Esophagus squamous epithelium (tissue), 5 donors: Measurements from ENCODE around the gene GRIN1. TPM values are rescaled to one million over a fixed set of nuclear protein-coding genes. Genes with fewer than 3 reads are reported as not detected.

Source experiments
- DNase-seq: peaks from one replicate; lab custom pipeline; 2025; lab: John Stamatoyannopoulos, UW
- H3K27ac ChIP-seq, 4 donors: fragments of 200-600 bp; sonication (generic); one replicate each; pipeline ENCODE4 v1.5.1; 2016 to 2019; ENCODE audit warnings: mild to moderate bottlenecking in 1 of 4
- H3K27me3 ChIP-seq, 4 donors: fragments of 200-600 bp; sonication (generic); 1 replicate in 3 of 4; 2 replicates in 1 of 4; pipeline versions ENCODE4 v1.5.1 to v1.6.0; 2017 to 2021; ENCODE audit warnings: antibody characterized with exemption in 1 of 4
- H3K36me3 ChIP-seq, 3 donors: fragments of 200-600 bp; sonication (generic); one replicate each; pipeline ENCODE4 v1.5.1; 2016 to 2019
- H3K4me1 ChIP-seq, 3 donors: fragments of 200-600 bp; sonication (generic); one replicate each; pipeline ENCODE4 v1.5.1; 2017 to 2019
- H3K4me3 ChIP-seq, 4 donors: fragments of 200-600 bp; sonication (generic); 1 replicate in 3 of 4; 2 replicates in 1 of 4; pipeline ENCODE4 v1.5.1; 2016 to 2019; ENCODE audit warnings: mild to moderate bottlenecking in 2 of 4, moderate library complexity in 1 of 4
- H3K9me3 ChIP-seq, 3 donors: fragments of 200-600 bp; sonication (generic); one replicate each; pipeline ENCODE4 v1.5.1; 2016 to 2019
- CTCF ChIP-seq, 6 experiments: fragments of 450-650 bp in 4 of 6; fragments of 200-600 bp in 2 of 6; sonication (generic) in 2 of 6; IDR thresholded peaks; one replicate each; pipeline ENCODE4 v1.5.1; 2016 to 2019; ENCODE audit warnings: antibody characterized with exemption in 6 of 6, mild to moderate bottlenecking in 4 of 6, moderate library complexity in 4 of 6
- POLR2A ChIP-seq, 4 donors: fragments of 450-650 bp; IDR thresholded peaks; one replicate each; pipeline ENCODE4 v1.6.1; 2017; ENCODE audit warnings: antibody characterized with exemption in 4 of 4, mild to moderate bottlenecking in 4 of 4, moderate library complexity in 3 of 4
- WGBS, 2 donors: methylation state at CpG; one replicate each; pipeline ENCODE4 v1.1.5; 2018; 5-methylcytosine and 5-hydroxymethylcytosine counted together
- intact Hi-C: fragments of 100-400 bp; cut with DNase I; formaldehyde crosslinking; loops from one replicate; pipeline ENCODE4 v1.15.0; 2022
- total RNA-seq, 4 donors: library from RNA; depleted of rRNA; stranded (reverse); fragments of >200 nt; gene quantifications; one replicate each; pipeline ENCODE4 v1.1.0, GENCODE V29; 2016
- donor health status: DM: yes; HTN: yes; CAD: no.

GRIN1 gene
- total RNA-seq, 4 donors from 2014 or later = 0.38 TPM; not detected in 3

DNA sequence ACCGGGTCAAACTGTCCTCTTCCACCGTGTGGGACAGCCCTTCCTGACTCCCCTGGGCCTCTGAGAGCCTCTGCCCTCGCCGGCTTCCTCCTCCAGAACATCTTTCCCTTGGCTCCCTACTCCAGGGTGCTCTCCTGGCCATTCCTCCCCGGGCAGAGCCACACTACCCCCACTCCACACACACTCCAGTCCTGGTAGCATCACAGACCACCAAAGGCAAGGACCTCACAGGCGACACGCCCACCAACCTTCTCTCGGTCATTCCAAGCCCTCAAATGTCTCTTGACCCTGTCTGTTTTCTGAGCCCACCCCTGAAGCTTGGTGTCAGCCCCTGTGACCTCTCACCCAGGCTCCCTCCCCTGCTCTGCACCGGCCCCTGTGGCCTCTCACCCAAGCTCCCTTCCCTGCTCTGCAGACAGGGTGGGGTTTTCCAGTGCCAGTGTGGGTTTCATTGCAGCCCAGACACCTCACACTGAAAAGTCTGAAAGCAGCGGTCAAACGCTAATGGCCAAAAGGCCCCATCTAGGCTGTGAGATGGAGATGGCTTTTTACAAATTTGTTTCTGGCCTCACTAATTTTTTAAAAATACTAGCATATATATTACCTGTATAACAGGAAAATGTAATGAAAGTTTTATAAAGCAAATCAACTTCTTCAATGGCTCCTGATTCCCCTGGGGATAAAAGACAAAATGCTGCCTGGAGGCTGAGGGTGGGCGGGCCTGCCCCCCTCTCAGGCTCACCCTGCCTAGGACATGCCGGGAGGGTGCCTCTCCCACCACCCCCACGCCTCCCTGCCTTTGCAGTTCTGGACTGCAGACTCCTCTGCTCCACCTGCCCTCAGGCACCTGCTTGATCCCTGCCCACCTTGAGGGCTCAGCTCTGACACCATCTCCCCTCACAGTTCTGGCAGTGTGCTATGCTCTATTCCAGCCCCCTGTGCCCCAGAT, 20.4 kb downstream of the GRIN1 start:
- no peak for DNase-seq
- intact Hi-C loops = no loop called here
- peaks cover 20 to 44% (median 26%) of the 10 kb centered on the region in 3 donors for H3K4me1 ChIP-seq
- no peak overlapping the region for H3K27ac ChIP-seq
- H3K27me3 ChIP-seq = peaks cover 21 to 100% (median 47%) of the 10 kb centered on the region in 4 donors
- WGBS, 2 donors = 31 to 32% methylated on average over 13 to 14 of the region's 14 CpGs
- H3K36me3 ChIP-seq = no peaks in the 10 kb centered on the region
- no peaks in the 10 kb centered on the region for H3K9me3 ChIP-seq
- TF ChIP-seq CTCF (IDR thresholded peaks at IDR 0.05) = no peak
- TF ChIP-seq POLR2A (IDR thresholded peaks at IDR 0.05) = no peak
- H3K4me3 ChIP-seq = no peak overlapping the region

DNA sequence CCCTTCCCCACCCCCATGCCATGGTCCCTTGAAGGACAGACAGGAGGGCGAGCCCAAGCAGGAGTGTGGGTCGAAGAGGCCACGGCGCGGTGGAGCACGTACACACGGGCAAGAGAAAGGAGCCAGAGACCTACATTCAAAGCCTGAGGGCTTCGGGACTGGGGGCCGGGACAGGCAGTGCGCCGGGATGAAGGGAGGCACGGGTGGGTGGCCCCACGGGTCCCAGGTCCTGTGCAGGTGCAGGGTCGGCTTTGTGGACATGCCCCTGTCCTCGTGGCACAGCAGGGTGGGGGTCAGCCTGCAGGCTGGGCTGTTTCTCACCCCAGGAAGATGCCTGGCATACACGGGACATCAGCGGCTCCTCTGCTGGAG, 21.1 kb downstream of the GRIN1 start:
- no peaks in the 10 kb centered on the region for H3K9me3 ChIP-seq
- H3K27ac ChIP-seq = no peak overlapping the region
- 59 to 63% methylated on average over 6 to 9 of the region's 17 CpGs for WGBS, 2 donors
- peaks cover 26 to 100% (median 53%) of the 10 kb centered on the region in 4 donors for H3K27me3 ChIP-seq
- DNase-seq = no peak
- peaks cover 20 to 44% (median 26%) of the 10 kb centered on the region in 3 donors for H3K4me1 ChIP-seq
- TF ChIP-seq POLR2A (IDR thresholded peaks at IDR 0.05) = no peak
- TF ChIP-seq CTCF (IDR thresholded peaks at IDR 0.05) = no peak
- H3K36me3 ChIP-seq = no peaks in the 10 kb centered on the region
- H3K4me3 ChIP-seq = no peak overlapping the region
- intact Hi-C loops = no loop called here

DNA sequence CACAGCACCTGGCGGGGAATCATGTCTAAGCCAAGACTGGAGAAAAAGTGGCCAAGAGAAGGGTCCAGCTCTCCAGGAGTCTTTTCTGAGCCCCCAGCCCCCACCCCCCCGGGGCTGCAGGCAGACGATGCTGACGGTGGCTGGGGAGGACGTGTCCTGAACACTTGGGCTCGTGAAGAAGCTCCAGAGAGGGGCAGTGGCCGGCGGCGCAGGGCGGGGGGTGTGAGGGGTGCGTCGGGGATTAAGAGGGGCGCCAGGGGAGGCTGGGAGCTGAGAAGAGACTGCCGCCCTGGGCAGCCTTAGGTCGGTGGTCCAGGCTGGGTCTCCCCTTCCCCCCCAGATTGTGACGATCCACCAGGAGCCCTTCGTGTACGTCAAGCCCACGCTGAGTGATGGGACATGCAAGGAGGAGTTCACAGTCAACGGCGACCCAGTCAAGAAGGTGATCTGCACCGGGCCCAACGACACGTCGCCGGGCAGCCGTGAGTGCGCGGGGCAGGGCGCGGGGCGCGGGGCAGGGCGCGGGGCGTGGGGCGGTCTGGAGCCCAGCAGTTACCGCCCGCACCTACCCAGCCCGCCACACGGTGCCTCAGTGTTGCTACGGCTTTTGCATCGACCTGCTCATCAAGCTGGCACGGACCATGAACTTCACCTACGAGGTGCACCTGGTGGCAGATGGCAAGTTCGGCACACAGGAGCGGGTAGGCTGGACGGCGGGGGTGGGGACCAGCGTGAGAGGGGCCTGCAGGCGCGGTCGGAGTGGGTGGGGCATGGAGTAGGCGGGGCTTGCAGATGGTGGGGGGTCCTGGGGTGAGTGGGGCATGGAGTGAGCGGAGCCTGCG, 22.0 kb downstream of the GRIN1 start:
- Histone ChIP-seq H3K4me1 (peaks cover 20 to 44% (median 26%) of the 10 kb centered on the region in 3 donors), H3K4me3 (no peak overlapping the region), H3K9me3 (no peaks in the 10 kb centered on the region), H3K27ac (no peak overlapping the region), H3K36me3 (no peaks in the 10 kb centered on the region), H3K27me3 (peaks cover 26 to 100% (median 62%) of the 10 kb centered on the region in 4 donors)
- no peak for DNase-seq
- 41 to 42% methylated on average over 16 to 20 of the region's 56 CpGs for WGBS, 2 donors
- TF ChIP-seq POLR2A (IDR thresholded peaks at IDR 0.05) = no peak
- TF ChIP-seq CTCF (IDR thresholded peaks at IDR 0.05) = no peak
- intact Hi-C loops = no loop called here

DNA sequence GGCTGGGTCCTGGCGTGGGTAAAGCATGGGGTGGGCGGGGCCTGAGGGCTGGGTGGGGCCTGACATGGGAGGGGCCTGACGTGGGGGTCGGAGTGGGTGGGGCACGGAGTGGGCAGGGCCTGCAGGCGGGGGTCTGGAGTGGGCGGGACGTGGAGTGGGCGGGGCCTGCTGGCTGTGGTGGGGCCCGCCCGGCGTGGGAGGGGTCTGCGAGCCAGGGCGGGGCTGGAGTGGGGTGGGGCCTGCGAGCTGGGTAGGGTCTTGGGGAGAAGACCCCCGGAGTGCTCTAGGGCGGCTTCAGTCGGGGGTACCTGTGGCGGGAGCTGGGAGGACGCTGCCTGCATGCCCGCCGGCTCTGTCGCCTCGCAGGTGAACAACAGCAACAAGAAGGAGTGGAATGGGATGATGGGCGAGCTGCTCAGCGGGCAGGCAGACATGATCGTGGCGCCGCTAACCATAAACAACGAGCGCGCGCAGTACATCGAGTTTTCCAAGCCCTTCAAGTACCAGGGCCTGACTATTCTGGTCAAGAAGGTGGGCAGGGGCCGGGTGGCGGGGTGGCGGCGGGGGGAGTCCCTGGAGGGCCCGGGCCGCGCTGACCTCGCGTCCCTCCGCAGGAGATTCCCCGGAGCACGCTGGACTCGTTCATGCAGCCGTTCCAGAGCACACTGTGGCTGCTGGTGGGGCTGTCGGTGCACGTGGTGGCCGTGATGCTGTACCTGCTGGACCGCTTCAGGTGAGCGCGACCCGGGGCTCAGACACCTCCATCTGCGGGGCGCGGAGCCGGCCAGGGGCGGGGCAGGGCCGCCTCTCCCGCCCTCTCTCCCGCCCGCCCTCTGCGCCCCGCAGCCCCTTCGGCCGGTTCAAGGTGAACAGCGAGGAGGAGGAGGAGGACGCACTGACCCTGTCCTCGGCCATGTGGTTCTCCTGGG, 22.9 kb downstream of the GRIN1 start:
- peaks cover 15 to 38% (median 21%) of the 10 kb centered on the region in 3 donors for H3K4me1 ChIP-seq
- H3K27ac ChIP-seq = no peak overlapping the region
- intact Hi-C loops = no loop called here
- 2 to 5% methylated on average over 4 to 30 of the region's 71 CpGs for WGBS, 2 donors
- H3K9me3 ChIP-seq = no peaks in the 10 kb centered on the region
- peak overlapping the region in 3 of 4 donors; percentile 22 to 60 (median 39) for H3K4me3 ChIP-seq
- no peaks in the 10 kb centered on the region for H3K36me3 ChIP-seq
- DNase-seq = no peak
- TF ChIP-seq POLR2A (IDR thresholded peaks at IDR 0.05) = no peak
- no peak for TF ChIP-seq CTCF (IDR thresholded peaks at IDR 0.05)
- peaks cover 26 to 100% (median 66%) of the 10 kb centered on the region in 4 donors for H3K27me3 ChIP-seq
